ENCODE data around the gene GALM. TPM values are rescaled to one million over a fixed set of nuclear protein-coding genes. Genes with fewer than 3 reads are reported as not detected.
A peak's percentile ranks its signal among the peaks of the same experiment; 100 is the strongest.
"Not testable (repeated sequence)": the region's sequence is repeated elsewhere in the genome, so short reads cannot be mapped to it uniquely, and the experiment has no call there.

The GALM gene
- total RNA-seq, 8 experiments from 2014 or later: 1.7 to 5.3 (median 2.4) TPM

DNA sequence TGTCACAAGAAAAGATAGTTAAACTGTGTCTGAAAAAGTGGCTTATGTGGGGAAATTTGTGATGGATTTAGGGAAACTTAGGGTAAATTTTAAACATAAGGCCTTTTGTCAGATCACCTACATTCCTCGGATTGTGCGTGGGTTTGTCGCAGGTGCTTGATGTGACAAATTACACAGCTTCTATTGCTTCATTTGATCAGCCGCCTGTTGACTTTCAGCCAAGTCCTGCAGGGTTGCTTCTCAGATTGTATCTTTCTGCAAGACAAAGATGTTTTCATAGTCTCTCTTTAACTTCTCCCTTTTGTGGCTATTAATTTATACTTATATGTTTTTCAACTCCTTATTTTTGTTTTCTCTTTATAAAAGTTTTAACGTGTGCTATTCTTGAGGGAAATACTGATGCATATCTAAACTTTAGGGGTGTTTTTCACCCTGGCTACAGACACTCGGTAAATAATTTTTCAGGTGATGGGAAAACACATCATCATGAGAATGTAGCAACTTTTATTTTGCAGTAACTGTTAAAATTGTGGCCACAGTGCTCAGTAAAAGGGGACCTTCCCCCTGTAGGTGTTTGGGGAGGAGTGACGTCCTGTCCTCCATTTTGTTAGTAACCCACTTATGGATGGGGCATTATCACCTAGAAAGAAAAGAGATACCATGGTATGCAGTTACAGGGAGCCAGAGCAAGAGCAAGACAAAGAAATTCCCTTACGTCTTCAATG is 31.4 kb downstream of the GALM start:
- no peak overlapping the region for H3K27ac ChIP-seq
- in situ Hi-C loops (cut with MboI; ENCODE audit: low pct_unique_long_range_greater_than_20kb in 2 of 9, low sequenced_read_pairs in 9 of 9, unreplicated experiment in 9 of 9): no loop called here
- WGBS, 10 experiments: 57 to 96% (median 85%) methylated on average over 1 to 8 of the region's 8 CpGs
- H3K4me1 ChIP-seq (replicated peaks in 1 of 2): no peaks in the 10 kb centered on the region
- no peak for ATAC-seq (replicated peaks in 6 of 8)
- no peak overlapping the region for H3K4me3 ChIP-seq

- H3K27ac ChIP-seq: no peak overlapping the region
- WGBS, 10 experiments: 80 to 100% (median 100%) methylated on average over 1 to 3 of the region's 5 CpGs; no CpG with 5 or more reads in 3 of the 10 experiments
- in situ Hi-C loops (cut with MboI; ENCODE audit: low pct_unique_long_range_greater_than_20kb in 2 of 9, low sequenced_read_pairs in 9 of 9, unreplicated experiment in 9 of 9): no loop called here
- no peak overlapping the region for H3K4me3 ChIP-seq
- ATAC-seq (replicated peaks in 6 of 8): peak in 3 of 8 experiments; percentile 22 to 69 (median 33)
- H3K4me1 ChIP-seq (replicated peaks in 1 of 2): no peaks in the 10 kb centered on the region
Measured at GRCh38 chr2:38698467-38699003, 32.6 kb downstream of the GALM start.

DNA sequence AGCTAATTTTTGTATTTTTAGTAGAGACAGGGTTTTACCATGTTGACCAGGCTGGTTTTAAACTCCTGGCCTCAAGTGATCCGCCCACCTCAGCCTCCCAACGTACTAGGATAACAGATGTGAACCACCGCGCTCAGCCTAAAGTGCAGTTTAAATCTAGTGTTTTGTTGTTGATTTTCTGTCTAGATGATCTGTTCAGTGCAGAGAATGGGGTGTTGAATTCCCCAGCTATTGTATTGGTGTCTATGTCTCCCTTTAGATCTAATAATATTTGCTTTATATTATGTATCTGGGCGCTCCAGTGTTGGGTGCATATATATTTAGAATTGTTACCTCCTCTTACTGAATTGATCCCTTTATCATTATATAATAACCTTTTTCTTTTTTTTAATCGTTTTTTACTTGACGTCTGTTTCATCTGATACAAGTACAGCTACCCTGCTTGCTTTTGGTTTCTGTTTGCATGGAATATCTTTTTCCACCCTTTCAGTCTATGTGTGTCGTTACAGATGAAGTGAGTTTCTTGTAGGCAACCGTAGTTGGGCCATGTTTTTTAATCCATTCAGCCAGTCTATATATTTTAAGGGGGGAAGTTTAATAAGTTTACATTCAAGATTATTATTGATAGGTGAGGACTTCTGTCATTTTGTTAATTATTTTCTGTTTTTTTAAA is 34.3 kb downstream of the GALM start:
- ATAC-seq (replicated peaks in 6 of 8): no peak
- no peaks in the 10 kb centered on the region for H3K4me1 ChIP-seq (replicated peaks in 1 of 2)
- no peak overlapping the region for H3K4me3 ChIP-seq
- WGBS, 10 experiments: 75 to 98% (median 85%) methylated on average over 3 to 9 of the region's 9 CpGs; no CpG with 5 or more reads in 1 of the 10 experiments
- in situ Hi-C loops (cut with MboI; ENCODE audit: low pct_unique_long_range_greater_than_20kb in 2 of 9, low sequenced_read_pairs in 9 of 9, unreplicated experiment in 9 of 9): loop anchor here in 1 of 9 experiments (25.0 kb wide), 1 partner anchor 88 kb away; the partner anchor contains the start of gene HNRNPLL
- H3K27ac ChIP-seq: no peak overlapping the region

DNA sequence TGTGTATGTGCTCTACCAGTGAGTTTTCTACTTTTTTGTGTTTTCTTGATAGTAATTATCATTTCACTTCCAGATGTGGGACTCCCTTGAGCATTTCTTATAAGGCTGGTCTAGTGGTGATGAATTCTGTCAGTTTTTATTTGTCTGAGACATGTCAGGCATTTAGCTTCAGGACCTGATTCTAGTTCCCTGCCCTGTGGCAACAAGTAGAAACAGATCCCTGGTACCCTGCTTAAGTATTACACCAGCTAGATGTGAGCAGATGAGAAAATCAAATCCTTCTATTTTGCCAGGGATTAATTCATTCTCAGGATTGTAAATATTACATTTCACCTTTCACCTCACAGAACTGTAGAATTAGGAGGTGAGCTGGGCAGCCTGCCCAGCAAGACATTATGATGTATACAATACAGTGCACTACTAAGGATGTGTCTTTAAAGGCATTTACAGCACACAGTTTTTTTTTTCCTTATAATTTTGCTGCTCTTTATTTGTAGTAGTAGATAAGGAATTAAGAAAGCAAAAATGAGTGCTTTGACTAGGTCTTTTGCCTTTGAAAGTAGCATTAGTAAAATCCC is 35.1 kb downstream of the GALM start:
- in situ Hi-C loops (cut with MboI; ENCODE audit: low pct_unique_long_range_greater_than_20kb in 2 of 9, low sequenced_read_pairs in 9 of 9, unreplicated experiment in 9 of 9): loop anchor here in 1 of 9 experiments (25.0 kb wide), 1 partner anchor 89 kb away; the partner anchor contains the start of gene HNRNPLL
- H3K27ac ChIP-seq: no peak overlapping the region
- ATAC-seq (replicated peaks in 6 of 8): no peak
- H3K4me1 ChIP-seq (replicated peaks in 1 of 2): no peaks in the 10 kb centered on the region
- no peak overlapping the region for H3K4me3 ChIP-seq

- Histone ChIP-seq H3K4me3 (no peak overlapping the region), H3K27ac (no peak overlapping the region), H3K4me1 (replicated peaks in 1 of 2) (no peaks in the 10 kb centered on the region)
- WGBS, 10 experiments: 62 to 100% (median 88%) methylated on average over 1 to 4 of the region's 4 CpGs; no CpG with 5 or more reads in 3 of the 10 experiments
- ATAC-seq (replicated peaks in 6 of 8): no peak
- in situ Hi-C loops (cut with MboI; ENCODE audit: low pct_unique_long_range_greater_than_20kb in 2 of 9, low sequenced_read_pairs in 9 of 9, unreplicated experiment in 9 of 9): loop anchor here in 1 of 9 experiments (25.0 kb wide), 1 partner anchor 89 kb away; the partner anchor contains the start of gene HNRNPLL
Measured at GRCh38 chr2:38701542-38701941, 35.6 kb downstream of the GALM start.

DNA sequence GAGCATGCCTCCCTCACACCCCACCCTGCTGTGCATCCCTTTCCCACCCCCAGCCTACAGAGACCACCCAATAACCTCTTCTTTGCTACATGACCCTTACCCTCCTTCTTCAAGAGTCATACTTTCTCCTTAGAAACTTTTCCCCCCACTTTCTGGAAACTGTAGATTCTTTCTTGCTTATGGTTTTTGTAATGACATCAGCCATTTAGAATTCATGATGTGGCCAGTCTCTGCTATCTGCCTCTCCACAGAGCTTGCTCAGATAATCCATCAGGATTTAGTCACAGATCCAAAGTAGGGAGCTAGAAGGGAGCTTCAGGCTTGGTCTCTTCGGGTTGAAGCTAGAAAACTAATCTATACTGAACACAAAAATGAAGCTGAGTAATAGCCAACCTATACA is 36.5 kb downstream of the GALM start:
- ATAC-seq (replicated peaks in 6 of 8): no peak
- Histone ChIP-seq H3K4me1 (replicated peaks in 1 of 2) (no peaks in the 10 kb centered on the region), H3K27ac (no peak overlapping the region), H3K4me3 (no peak overlapping the region)
- 0 to 90% (median 71%) methylated on average over 1 of the region's 1 CpG; no CpG with 5 or more reads in 3 of the 10 experiments for WGBS, 10 experiments
- in situ Hi-C loops (cut with MboI; ENCODE audit: low pct_unique_long_range_greater_than_20kb in 2 of 9, low sequenced_read_pairs in 9 of 9, unreplicated experiment in 9 of 9): loop anchor here in 1 of 9 experiments (25.0 kb wide), 1 partner anchor 90 kb away; the partner anchor contains the start of gene HNRNPLL

- WGBS, 10 experiments: 77 to 100% (median 100%) methylated on average over 1 to 5 of the region's 5 CpGs; no CpG with 5 or more reads in 1 of the 10 experiments
- in situ Hi-C loops (cut with MboI; ENCODE audit: low pct_unique_long_range_greater_than_20kb in 2 of 9, low sequenced_read_pairs in 9 of 9, unreplicated experiment in 9 of 9): loop anchor here in 1 of 9 experiments (25.0 kb wide), 1 partner anchor 91 kb away; the partner anchor contains the start of gene HNRNPLL
- H3K27ac ChIP-seq; ATAC-seq (replicated peaks in 6 of 8); H3K4me3 ChIP-seq; H3K4me1 ChIP-seq (replicated peaks in 1 of 2): not testable (repeated sequence)
Measured at GRCh38 chr2:38703336-38703735, 37.4 kb downstream of the GALM start.

DNA sequence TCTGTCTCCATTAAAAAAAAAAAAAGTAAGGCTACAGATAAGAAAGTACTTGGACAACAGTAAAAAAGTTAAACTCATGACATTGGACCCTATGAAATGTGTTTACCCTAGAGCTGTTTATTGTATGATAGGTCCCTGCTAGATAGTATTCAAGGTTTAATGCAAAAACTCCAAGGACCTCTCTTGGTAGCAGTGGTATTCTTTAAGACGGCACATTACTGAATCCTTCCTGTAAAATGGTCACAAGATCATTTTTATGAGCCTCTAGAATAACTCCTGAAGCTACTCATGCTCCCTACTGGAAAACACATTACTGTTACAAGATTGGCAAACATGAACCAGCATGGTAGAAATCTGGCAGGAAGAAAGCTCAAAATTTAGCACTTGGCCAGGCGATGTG is 38.8 kb downstream of the GALM start:
- in situ Hi-C loops (cut with MboI; ENCODE audit: low pct_unique_long_range_greater_than_20kb in 2 of 9, low sequenced_read_pairs in 9 of 9, unreplicated experiment in 9 of 9): loop anchor here in 1 of 9 experiments (25.0 kb wide), 1 partner anchor 92 kb away; the partner anchor contains the start of gene HNRNPLL
- no peak overlapping the region for H3K27ac ChIP-seq

DNA sequence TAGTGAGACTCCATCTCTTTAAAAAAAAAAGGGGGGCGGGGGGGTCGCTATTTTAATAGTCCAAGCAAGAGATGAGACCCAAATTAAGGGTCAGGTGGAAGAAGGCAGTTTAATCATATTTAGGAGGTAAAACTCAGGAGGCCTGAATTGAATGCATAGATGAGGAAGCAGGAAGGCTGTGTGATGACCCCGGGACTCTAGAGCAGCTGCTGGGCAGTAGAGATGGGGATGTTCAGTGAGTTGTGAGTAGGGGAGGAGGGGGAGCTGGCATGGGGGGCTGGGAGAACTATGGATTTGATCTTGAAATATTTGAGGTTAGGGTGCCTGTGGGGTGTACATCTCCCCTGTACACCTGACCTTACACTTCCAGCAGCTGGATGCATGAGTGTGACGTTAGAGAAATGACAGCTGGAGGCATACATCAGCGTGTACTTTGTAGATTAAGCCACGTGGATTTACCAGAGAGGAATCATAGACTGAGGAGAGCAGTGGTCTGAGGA is 41.0 kb downstream of the GALM start:
- Histone ChIP-seq H3K4me3 (no peak overlapping the region), H3K27ac (no peak overlapping the region), H3K4me1 (replicated peaks in 1 of 2) (no peaks in the 10 kb centered on the region)
- 42 to 100% (median 87%) methylated on average over 2 to 5 of the region's 6 CpGs; no CpG with 5 or more reads in 5 of the 10 experiments for WGBS, 10 experiments
- ATAC-seq (replicated peaks in 6 of 8): no peak
- in situ Hi-C loops (cut with MboI; ENCODE audit: low pct_unique_long_range_greater_than_20kb in 2 of 9, low sequenced_read_pairs in 9 of 9, unreplicated experiment in 9 of 9): loop anchor here in 1 of 9 experiments (25.0 kb wide), 1 partner anchor 95 kb away; the partner anchor contains the start of gene HNRNPLL

More for the DNA sequence above, 38.8 kb downstream of the GALM start:
- 75 to 100% (median 98%) methylated on average over 1 to 2 of the region's 2 CpGs; no CpG with 5 or more reads in 4 of the 10 experiments for WGBS, 10 experiments
- no peak for ATAC-seq (replicated peaks in 6 of 8)
- Histone ChIP-seq H3K4me1 (replicated peaks in 1 of 2) (no peaks in the 10 kb centered on the region), H3K4me3 (no peak overlapping the region)

- in situ Hi-C loops (cut with MboI; ENCODE audit: low pct_unique_long_range_greater_than_20kb in 2 of 9, low sequenced_read_pairs in 9 of 9, unreplicated experiment in 9 of 9): loop anchor here in 1 of 9 experiments (25.0 kb wide), 1 partner anchor 96 kb away; the partner anchor contains the start of gene HNRNPLL
- WGBS, 10 experiments: 79 to 100% (median 89%) methylated on average over 2 to 9 of the region's 9 CpGs; no CpG with 5 or more reads in 2 of the 10 experiments
- not testable (repeated sequence) for H3K4me3 ChIP-seq; ATAC-seq (replicated peaks in 6 of 8); H3K4me1 ChIP-seq (replicated peaks in 1 of 2); H3K27ac ChIP-seq
Measured at GRCh38 chr2:38708491-38708890, 42.6 kb downstream of the GALM start.

DNA sequence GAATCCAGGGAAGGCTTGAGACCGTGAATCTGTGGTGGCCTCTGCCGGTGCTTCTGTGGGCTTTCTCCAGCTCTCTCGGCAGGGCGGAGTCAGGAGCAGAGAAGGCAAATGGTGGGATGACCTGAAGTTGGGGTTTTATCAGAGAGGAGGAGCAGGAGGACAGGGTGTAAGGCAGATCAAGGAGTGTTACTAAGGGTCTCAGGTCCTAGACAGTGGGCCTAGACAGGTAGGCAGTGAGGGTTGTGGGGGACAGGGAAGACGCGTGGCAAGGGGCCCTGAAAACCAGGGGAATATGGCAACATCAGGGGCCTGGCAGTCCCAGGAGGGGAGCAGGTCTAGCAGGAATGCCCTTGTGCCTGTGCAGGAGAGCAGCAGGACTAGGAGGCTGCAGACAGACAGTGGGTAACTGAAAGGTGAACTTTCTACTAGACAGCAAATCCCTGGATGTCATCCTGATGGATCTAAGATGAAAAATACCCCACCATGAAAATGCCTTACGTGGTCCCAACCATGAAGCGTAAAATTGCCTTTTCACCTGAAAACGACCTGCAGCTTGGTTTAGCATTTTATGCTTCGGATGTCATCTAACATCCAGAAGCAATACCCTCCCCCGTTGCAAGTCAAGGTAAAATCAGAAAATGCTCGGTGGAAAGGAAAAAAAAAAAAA is 43.1 kb downstream of the GALM start:
- in situ Hi-C loops (cut with MboI; ENCODE audit: low pct_unique_long_range_greater_than_20kb in 2 of 9, low sequenced_read_pairs in 9 of 9, unreplicated experiment in 9 of 9): loop anchor here in 1 of 9 experiments (25.0 kb wide), 1 partner anchor 97 kb away; the partner anchor contains the start of gene HNRNPLL

More for the DNA sequence above, 43.1 kb downstream of the GALM start:
- 56 to 73% (median 66%) methylated on average over 5 to 9 of the region's 12 CpGs for WGBS, 10 experiments
- Histone ChIP-seq H3K27ac (no peak overlapping the region), H3K4me1 (replicated peaks in 1 of 2) (no peaks in the 10 kb centered on the region), H3K4me3 (no peak overlapping the region)
- no peak for ATAC-seq (replicated peaks in 6 of 8)

Data from motor neuron (in vitro differentiated cells).